HepG2 (cell line): ENCODE results near the gene SCFD2. TPM values are rescaled to one million over a fixed set of nuclear protein-coding genes. Genes with fewer than 3 reads are reported as not detected.

Experiments used
- ATAC-seq: fragments of 200-7000 bp; cut with Tn5 transposase; 3 replicates; pipeline ENCODE4 v1.9.1; 2020; ENCODE audit warnings: mild to moderate bottlenecking, moderate library complexity
- BruUV-seq: library from RNA; stranded (reverse); fragments of 400-500 nt; replicated peaks from 2 replicates; lab custom pipeline; 2021; lab: Mats Ljungman, UMichigan
- CTCF ChIA-PET: fragments of 300-600 bp; formaldehyde crosslinking; extraction: SDS; loops from one replicate; lab custom pipeline; 2021; ENCODE audit warnings: low total read pairs, inconsistent platforms, low intra/inter-chr PET ratio; lab: Yijun Ruan, JAX
- POLR2A ChIA-PET: fragments of 350-600 bp; sonication (Branson Sonifier 250); formaldehyde crosslinking; loops from one replicate; lab custom pipeline; 2020; ENCODE audit warnings: antibody characterized with exemption, inconsistent platforms; lab: Yijun Ruan, JAX
- DNase-seq: peaks from one replicate; pipeline ENCODE4 v3.0.0-alpha.2; 2015; ENCODE audit warnings: low spot score
- FAIRE-seq: peaks from 3 replicates; lab custom pipeline; 2011; peaks lifted over from hg19 to GRCh38; lab: Jason Lieb, UNC
- H2AFZ ChIP-seq: one replicate; pipeline ENCODE4 v1.6.1; 2011; ENCODE audit warnings: low read length, inconsistent platforms
- H3K27ac ChIP-seq: fragments of 300-600 bp; 3 replicates; pipeline ENCODE4 v1.8.0; 2011; ENCODE audit warnings: mixed run types, mild to moderate bottlenecking, mixed read lengths, low read length, inconsistent platforms; ENCODE audit not compliant: insufficient read depth; ENCODE audit errors: extremely low read length
- H3K27me3 ChIP-seq, 2 experiments: fragments of 200-600 bp in 1 of 2; 2 replicates in 1 of 2; 3 replicates in 1 of 2; pipeline versions ENCODE4 v1.6.0 to v1.8.0; 2011; ENCODE audit warnings: low read length in 2 of 2, mild to moderate bottlenecking in 2 of 2, moderate library complexity in 2 of 2, inconsistent platforms in 1 of 2; ENCODE audit not compliant: insufficient read depth in 2 of 2, control insufficient read depth in 1 of 2
- H3K36me3 ChIP-seq, 2 experiments: fragments of 200-600 bp in 1 of 2; replicated peaks in 1 of 2; 2 replicates in 1 of 2; 3 replicates in 1 of 2; pipeline versions ENCODE4 v1.5.1 to v1.8.0; 2011; ENCODE audit warnings: low read length in 2 of 2, inconsistent platforms in 1 of 2; ENCODE audit not compliant: insufficient read depth in 2 of 2, control insufficient read depth in 1 of 2
- H3K4me1 ChIP-seq: 2 replicates; pipeline ENCODE4 v1.5.1; 2012; ENCODE audit warnings: low read length, inconsistent platforms; ENCODE audit not compliant: insufficient read depth
- H3K4me2 ChIP-seq: 2 replicates; pipeline ENCODE4 v1.6.0; 2011; ENCODE audit warnings: low read depth, low read length, inconsistent platforms
- H3K4me3 ChIP-seq, 3 experiments: fragments of 200-600 bp in 1 of 3; sonication (generic), shearing (Covaris generic) in 1 of 3; replicated peaks in 1 of 3; 2 replicates each; pipeline ENCODE4 v1.5.1; 2011 to 2016; ENCODE audit warnings: low read length in 3 of 3, inconsistent platforms in 2 of 3, low read depth in 2 of 3, mild to moderate bottlenecking in 2 of 3, control low read depth in 1 of 3, mixed read lengths in 1 of 3; ENCODE audit not compliant: insufficient read depth in 1 of 3
- H3K79me2 ChIP-seq: one replicate; pipeline ENCODE4 v1.6.1; 2011; ENCODE audit warnings: low read length, inconsistent platforms; ENCODE audit not compliant: insufficient read depth
- H3K9ac ChIP-seq: 2 replicates; pipeline ENCODE4 v1.6.0; 2011; ENCODE audit warnings: mild to moderate bottlenecking, low read depth, low read length, inconsistent platforms; ENCODE audit not compliant: insufficient read depth
- H3K9me3 ChIP-seq: 2 replicates; pipeline ENCODE4 v1.5.1; 2012; ENCODE audit warnings: mild to moderate bottlenecking, low read length
- H4K20me1 ChIP-seq: 2 replicates; pipeline ENCODE4 v1.6.0; 2011; ENCODE audit warnings: inconsistent platforms, mild to moderate bottlenecking, low read length, moderate library complexity; ENCODE audit not compliant: insufficient read depth
- ARID4A ChIP-seq: sonication (generic); formaldehyde crosslinking; IDR thresholded peaks from 2 replicates; pipeline ENCODE4 v1.5.0; 2020; ENCODE audit warnings: mild to moderate bottlenecking, missing genetic modification reagents, borderline replicate concordance
- ATF1 ChIP-seq: IDR thresholded peaks from 2 replicates; pipeline ENCODE4 v1.6.1; 2016; ENCODE audit warnings: mild to moderate bottlenecking, control low read depth
- CTCF ChIP-seq: sonication (generic); formaldehyde crosslinking; IDR thresholded peaks from 2 replicates; pipeline ENCODE4 v1.5.0; 2020; ENCODE audit warnings: mild to moderate bottlenecking, missing genetic modification reagents, moderate library complexity
- GABPA ChIP-seq, 2 experiments: IDR thresholded peaks; 2 replicates each; pipeline ENCODE4 v1.6.1; 2011 to 2016; ENCODE audit warnings: low read depth in 2 of 2, low read length in 1 of 2, missing biosample characterization in 1 of 2, missing genetic modification characterization in 1 of 2
- HOXA7 ChIP-seq: sonication (generic); formaldehyde crosslinking; IDR thresholded peaks from 2 replicates; pipeline ENCODE4 v1.8.1; 2022; ENCODE audit warnings: mild to moderate bottlenecking, missing genetic modification reagents, moderate library complexity
- KDM3A ChIP-seq: IDR thresholded peaks from 2 replicates; pipeline ENCODE4 v1.6.1; 2018; ENCODE audit warnings: low read depth, missing compliant biosample characterization
- TARDBP ChIP-seq: sonication (generic); formaldehyde crosslinking; IDR thresholded peaks from 2 replicates; pipeline ENCODE4 v1.8.0; 2022; ENCODE audit warnings: mild to moderate bottlenecking, missing genetic modification reagents
- TBX2 ChIP-seq: sonication (generic); formaldehyde crosslinking; IDR thresholded peaks from 2 replicates; pipeline ENCODE4 v1.5.0; 2020; ENCODE audit warnings: missing genetic modification reagents, mild to moderate bottlenecking, borderline replicate concordance
- ZNF224 ChIP-seq: sonication (generic); formaldehyde crosslinking; IDR thresholded peaks from 2 replicates; pipeline ENCODE4 v1.5.0; 2020; ENCODE audit warnings: mild to moderate bottlenecking, missing genetic modification reagents
- ZNF501 ChIP-seq: sonication (generic); formaldehyde crosslinking; IDR thresholded peaks from 2 replicates; pipeline ENCODE4 v1.5.1; 2020; ENCODE audit warnings: mild to moderate bottlenecking, moderate library complexity, missing genetic modification reagents
- ZNF674 ChIP-seq: sonication (generic); formaldehyde crosslinking; IDR thresholded peaks from 2 replicates; pipeline ENCODE4 v1.5.0; 2020; ENCODE audit warnings: low read depth, mild to moderate bottlenecking, missing genetic modification reagents
- WGBS: methylation state at CpG from one replicate; pipeline ENCODE4 v1.1.6; 2017; ENCODE audit warnings: low lambda C conversion rate; 5-methylcytosine and 5-hydroxymethylcytosine counted together
- in situ Hi-C: cut with HindIII; loops from 2 replicates; pipeline ENCODE4 v1.10.0; 2017; ENCODE audit warnings: low pct_unique_long_range_greater_than_20kb; ENCODE audit not compliant: extremely low pct_ligation_motif_present
- intact Hi-C: fragments of 100-400 bp; cut with micrococcal nuclease; formaldehyde crosslinking; loops from one replicate; pipeline ENCODE4 v1.10.0; 2022; ENCODE audit not compliant: unreplicated experiment
- polyA plus RNA-seq, 8 experiments: library from polyadenylated mRNA; depleted of rRNA in 3 of 8; stranded (reverse) in 7 of 8; unstranded in 1 of 8; fragments of >200 nt; fragmentation: Illumina TruSeq in 4 of 8; extraction: Trizol in 4 of 8; gene quantifications; 2 replicates each; pipeline versions ENCODE4 v1.2.1 to v1.2.3, GENCODE V29; 2011 to 2016; ENCODE audit warnings: low read depth in 4 of 8, missing spikeins in 1 of 8, mixed read lengths in 1 of 8; ENCODE audit not compliant: insufficient read depth in 1 of 8
- total RNA-seq, 5 experiments: library from RNA; depleted of rRNA; stranded (reverse); fragments of >200 nt; fragmentation: Illumina TruSeq; extraction: Trizol; gene quantifications; 2 replicates each; pipeline ENCODE4 v1.2.3, GENCODE V29; 2016; ENCODE audit warnings: low read depth in 1 of 5
- TF ChIP-seq, protein P1 (sequence below): sonication (generic); formaldehyde crosslinking; IDR thresholded peaks from 2 replicates; pipeline ENCODE4 v1.5.0; 2020; ENCODE audit warnings: missing genetic modification reagents, mild to moderate bottlenecking, borderline replicate concordance
- TF ChIP-seq, protein P2 (sequence below): IDR thresholded peaks from 2 replicates; pipeline ENCODE4 v1.6.1; 2012; ENCODE audit warnings: low read depth, low read length, improper control_type of control experiment
- TF ChIP-seq, protein P3 (sequence below): sonication (generic); formaldehyde crosslinking; IDR thresholded peaks from 2 replicates; pipeline ENCODE4 v1.8.1; 2023; ENCODE audit warnings: mild to moderate bottlenecking, inconsistent platforms, moderate library complexity, missing genetic modification reagents, borderline replicate concordance

SCFD2 gene
- total and polyA plus RNA-seq, 2 of the 13 experiments (the other 11 are each of a cell fraction or from before 2014, with no cell fraction given) = 4.6 to 15.6 TPM

DNA sequence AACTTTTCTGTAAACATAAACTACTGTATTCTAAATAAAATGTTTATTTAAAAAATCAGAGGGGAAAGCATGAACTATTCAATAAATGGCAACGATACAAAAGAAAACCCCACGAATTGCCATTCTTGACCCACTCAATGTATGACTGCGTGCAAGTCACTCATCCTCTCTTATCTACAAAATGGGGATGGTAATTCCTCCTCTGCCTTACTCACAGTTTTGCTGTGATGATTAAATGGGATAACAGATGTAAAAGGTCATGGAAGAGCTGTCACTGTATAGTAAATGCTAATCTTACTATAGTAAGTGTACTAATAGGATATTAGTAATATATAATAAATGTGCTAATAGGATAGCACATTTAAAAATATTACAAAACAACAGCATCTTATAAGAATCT lies 173.4 kb downstream of the SCFD2 start:
- Histone ChIP-seq H4K20me1 (no peaks in the 10 kb centered on the region), H3K4me3 (no peak overlapping the region), H3K4me2 (no peak overlapping the region), H2AFZ (no peak overlapping the region), H3K36me3 (no peaks in the 10 kb centered on the region), H3K9ac (no peak overlapping the region), H3K27ac (no peak overlapping the region), H3K79me2 (no peaks in the 10 kb centered on the region), H3K27me3 (no peaks in the 10 kb centered on the region; a peak in 1 of 5 replicates), H3K4me1 (peaks cover 28% of the 10 kb centered on the region), H3K9me3 (no peaks in the 10 kb centered on the region)
- FAIRE-seq = no peak
- BruUV-seq = no TSS peak
- CTCF ChIA-PET = no interaction called here
- no peak for ATAC-seq
- TF ChIP-seq, protein P1, sequence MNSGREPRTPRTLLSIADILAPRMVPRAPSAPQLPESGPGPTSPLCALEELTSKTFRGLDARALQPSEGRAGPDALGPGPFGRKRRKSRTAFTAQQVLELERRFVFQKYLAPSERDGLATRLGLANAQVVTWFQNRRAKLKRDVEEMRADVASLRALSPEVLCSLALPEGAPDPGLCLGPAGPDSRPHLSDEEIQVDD (CRISPR knock-in tag) = no peak
- TF ChIP-seq ZNF674 (CRISPR knock-in tag) = no peak
- no peak for TF ChIP-seq HOXA7
- TF ChIP-seq KDM3A = no peak
- no peak for TF ChIP-seq CTCF (CRISPR knock-in tag)
- TF ChIP-seq, protein P2, sequence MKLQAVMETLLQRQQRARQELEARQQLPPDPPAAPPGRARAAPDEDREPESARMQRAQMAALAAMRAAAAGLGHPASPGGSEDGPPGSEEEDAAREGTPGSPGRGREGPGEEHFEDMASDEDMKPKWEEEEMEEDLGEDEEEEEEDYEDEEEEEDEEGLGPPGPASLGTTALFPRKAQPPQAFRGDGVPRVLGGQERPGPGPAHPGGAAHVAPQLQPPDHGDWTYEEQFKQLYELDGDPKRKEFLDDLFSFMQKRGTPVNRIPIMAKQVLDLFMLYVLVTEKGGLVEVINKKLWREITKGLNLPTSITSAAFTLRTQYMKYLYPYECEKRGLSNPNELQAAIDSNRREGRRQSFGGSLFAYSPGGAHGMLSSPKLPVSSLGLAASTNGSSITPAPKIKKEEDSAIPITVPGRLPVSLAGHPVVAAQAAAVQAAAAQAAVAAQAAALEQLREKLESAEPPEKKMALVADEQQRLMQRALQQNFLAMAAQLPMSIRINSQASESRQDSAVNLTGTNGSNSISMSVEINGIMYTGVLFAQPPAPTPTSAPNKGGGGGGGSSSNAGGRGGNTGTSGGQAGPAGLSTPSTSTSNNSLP = no peak
- TF ChIP-seq ZNF224 (CRISPR knock-in tag) = no peak
- TF ChIP-seq ATF1 (CRISPR knock-in tag) = no peak
- TF ChIP-seq GABPA (IDR thresholded peaks at IDR 0.05; ENCODE audit: low read depth, low read length) = no peak
- no peak for TF ChIP-seq GABPA (CRISPR knock-in tag; IDR thresholded peaks at IDR 0.05; ENCODE audit: low read depth)
- no peak for TF ChIP-seq ARID4A
- no peak for TF ChIP-seq TARDBP (CRISPR knock-in tag)
- TF ChIP-seq, protein P3, sequence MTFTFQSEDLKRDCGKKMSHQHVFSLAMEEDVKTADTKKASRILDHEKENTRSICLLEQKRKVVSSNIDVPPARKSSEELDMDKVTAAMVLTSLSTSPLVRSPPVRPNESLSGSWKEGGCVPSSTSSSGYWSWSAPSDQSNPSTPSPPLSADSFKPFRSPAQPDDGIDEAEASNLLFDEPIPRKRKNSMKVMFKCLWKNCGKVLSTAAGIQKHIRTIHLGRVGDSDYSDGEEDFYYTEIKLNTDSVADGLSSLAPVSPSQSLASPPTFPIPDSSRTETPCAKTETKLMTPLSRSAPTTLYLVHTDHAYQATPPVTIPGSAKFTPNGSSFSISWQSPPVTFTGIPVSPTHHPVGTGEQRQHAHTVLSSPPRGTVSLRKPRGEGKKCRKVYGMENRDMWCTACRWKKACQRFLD (CRISPR knock-in tag) = no peak
- TF ChIP-seq TBX2 = no peak
- no peak for TF ChIP-seq ZNF501 (CRISPR knock-in tag)
- in situ Hi-C loops = loop anchor here (25.0 kb wide), 2 partner anchors 420 to 1045 kb away; partner anchors contain the start of gene PDGFRA
- DNase-seq = no peak
- POLR2A ChIA-PET = no interaction called here
- intact Hi-C loops = loop anchor here (10.0 kb wide), 2 partner anchors 612 to 1702 kb away; no protein-coding TSS in a partner anchor
- WGBS = 96% methylated on average over 3 of the region's 3 CpGs
